NCI-H1930 (cell line): ENCODE measurements around the gene NCKAP5.

Source experiments
- DNase-seq, 2 experiments: peaks; one replicate each; lab custom pipeline; 2025; lab: John Stamatoyannopoulos, UW

NCKAP5 gene

GRCh38 chr2:132757002-132757589 lies 811.2 kb downstream of the NCKAP5 start:
- DNase-seq = no peak

DNA sequence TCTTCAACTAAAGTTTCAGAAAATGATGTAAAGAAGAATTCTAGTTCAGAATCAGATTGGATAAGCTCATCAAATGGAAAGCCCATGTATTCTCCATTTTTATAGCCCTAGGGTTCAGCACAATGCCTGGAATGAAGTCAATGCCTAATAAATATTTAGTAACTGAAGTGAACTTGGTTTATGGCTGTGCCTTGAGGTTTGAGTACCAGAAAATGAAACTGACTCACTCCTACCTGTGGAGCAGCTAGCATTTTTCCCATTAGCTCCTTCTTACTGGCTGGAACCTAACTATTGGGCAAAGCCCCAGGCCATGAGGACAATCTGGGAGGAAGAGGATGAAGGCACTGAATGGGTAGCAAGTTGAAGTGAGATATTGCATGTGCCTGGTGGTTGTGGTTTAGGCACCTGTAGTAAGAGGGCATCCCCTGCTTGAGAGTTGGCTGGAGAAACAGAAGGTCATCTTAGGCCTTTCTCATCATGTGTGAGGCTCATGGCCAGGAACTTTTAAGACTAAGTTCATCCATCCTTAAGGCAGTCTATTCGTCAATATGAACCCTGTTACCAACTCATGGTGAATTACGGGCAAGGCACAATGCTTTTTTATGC lies 813.3 kb downstream of the NCKAP5 start:
- DNase-seq = no peak

DNA sequence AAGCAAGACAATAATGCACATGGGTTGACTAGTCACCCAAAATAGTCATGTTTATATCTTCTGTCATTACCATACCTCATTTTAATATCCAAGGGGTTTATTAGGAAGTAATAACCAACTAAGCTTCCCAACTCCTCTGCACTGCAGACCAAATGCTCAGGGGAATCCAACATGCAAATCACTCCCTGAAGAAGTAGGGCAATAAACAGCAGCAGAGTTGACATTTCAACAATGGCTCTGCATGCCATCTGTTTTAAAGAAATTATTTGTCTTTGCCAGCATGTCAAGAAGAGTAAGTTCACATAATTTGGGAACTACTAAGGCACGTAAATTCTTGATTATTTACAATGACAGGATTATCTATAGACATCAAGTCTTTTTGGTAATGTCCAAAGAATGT lies 813.9 kb downstream of the NCKAP5 start:
- no peak for DNase-seq

- DNase-seq = no peak
Measured at GRCh38 chr2:132752421-132753206, 815.6 kb downstream of the NCKAP5 start.

- no peak for DNase-seq
Measured at GRCh38 chr2:132751836-132752235, 816.4 kb downstream of the NCKAP5 start.

DNA sequence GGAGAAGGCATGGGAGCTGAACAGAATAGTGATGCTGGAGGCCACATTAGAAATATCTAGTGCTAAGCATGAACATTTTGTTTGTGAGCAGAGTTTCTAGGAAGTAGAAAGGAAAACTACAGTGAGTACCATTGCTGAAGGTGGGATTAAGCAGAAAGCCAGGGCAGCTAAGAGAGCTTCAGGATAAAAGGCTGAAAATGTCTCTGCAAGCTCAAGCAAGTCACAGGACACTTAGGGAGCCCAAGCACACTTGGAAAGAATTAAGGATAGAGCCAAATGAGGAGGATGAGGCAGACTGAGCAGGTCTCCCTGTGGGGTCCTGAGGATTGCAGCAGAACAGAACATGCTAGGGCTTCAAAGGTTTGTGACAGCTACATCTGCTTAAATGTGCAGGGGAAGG lies 817.7 kb downstream of the NCKAP5 start:
- no peak for DNase-seq

DNA sequence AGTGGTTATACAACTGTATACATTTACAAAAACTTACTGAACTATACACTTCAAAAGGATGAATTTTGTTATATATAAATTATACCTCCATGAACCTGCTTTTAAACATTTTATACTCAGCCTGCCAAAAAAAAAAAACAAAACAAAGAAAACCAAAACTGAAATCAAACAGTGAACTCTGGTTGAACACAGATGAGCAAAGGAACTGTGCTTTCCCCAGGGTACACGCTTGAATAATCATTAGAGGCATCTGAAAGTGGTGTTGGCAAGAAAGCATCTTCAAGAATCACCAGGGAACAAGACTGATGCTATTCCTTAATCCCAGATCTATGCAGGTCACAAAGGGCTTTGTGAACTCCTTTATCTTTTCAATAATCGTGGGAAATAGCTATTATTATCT lies 821.2 kb downstream of the NCKAP5 start:
- no peak for DNase-seq

DNA sequence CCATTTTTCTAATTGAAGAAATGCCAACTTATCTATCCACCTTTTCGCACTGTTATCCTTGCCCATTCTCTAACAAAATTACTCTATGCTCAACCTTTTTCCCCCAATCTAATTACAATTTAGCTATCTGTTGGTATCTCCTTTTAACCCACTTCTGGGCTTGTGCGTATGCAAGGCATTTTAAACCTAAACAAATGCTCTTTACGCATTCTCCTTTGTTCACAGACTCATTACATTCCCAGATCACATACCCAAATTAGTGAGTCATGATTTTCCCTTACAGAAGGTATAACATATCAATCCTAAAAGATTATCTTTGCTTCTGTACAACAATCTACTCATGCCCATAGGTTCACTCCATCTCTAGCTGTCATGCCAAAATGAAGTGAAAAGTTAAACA lies 826.5 kb downstream of the NCKAP5 start:
- DNase-seq = no peak

DNA sequence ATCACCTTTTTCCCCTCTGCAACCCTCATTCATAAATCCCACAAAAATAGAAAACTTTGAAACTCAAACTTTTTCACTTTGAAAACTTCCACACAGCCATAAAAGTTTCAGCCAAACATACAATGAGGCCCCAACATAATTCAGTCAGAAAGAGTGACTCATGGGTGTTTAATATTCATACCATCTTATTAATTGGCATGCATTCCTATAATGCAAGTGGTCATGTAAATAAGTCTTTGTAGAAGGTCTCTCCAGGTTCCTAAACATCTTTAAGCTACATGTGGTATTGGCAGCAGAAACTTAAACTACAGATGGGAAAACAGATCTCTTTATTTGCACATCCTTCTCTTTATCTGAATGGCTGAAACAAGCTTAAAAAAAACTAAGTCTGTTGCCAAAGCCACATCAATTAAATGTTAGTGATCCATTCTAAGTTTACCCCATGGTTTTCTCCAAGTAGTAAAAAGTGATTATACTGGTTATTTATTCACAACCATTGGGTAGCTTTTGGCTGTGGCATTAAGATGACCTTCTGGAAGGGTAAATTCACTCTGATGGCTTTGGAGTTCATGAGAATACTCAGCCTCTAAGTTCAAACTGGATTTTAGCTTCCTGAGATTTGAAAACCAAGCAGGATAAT lies 828.1 kb downstream of the NCKAP5 start:
- DNase-seq = no peak

- DNase-seq = no peak
Measured at GRCh38 chr2:132738223-132738622, 830.0 kb downstream of the NCKAP5 start.

- DNase-seq = no peak
Measured at GRCh38 chr2:132736059-132736458, 832.2 kb downstream of the NCKAP5 start.

GRCh38 chr2:132734961-132735360 lies 833.3 kb downstream of the NCKAP5 start:
- no peak for DNase-seq

- no peak for DNase-seq
Measured at GRCh38 chr2:132733094-132733493, 835.2 kb downstream of the NCKAP5 start.

DNA sequence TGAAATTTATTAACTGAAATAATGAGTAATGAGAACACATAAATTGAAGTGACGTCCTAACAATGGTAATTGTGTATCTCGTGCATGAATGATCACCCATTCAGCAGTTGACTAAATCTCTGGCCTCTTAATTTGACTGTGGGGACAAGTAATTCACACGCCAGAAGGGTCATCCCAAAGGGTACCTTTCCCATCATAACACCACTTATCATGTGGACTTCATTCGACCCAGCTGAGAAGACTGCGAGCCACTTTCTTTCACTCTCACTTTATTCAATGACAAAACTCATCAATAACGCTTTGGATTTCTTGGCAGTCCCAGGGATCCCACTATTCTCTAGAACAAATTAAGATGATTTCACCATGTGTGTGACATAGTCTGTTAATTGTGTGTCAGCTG lies 835.6 kb downstream of the NCKAP5 start:
- no peak for DNase-seq

- no peak for DNase-seq
Measured at GRCh38 chr2:132731441-132731840, 836.8 kb downstream of the NCKAP5 start.

DNA sequence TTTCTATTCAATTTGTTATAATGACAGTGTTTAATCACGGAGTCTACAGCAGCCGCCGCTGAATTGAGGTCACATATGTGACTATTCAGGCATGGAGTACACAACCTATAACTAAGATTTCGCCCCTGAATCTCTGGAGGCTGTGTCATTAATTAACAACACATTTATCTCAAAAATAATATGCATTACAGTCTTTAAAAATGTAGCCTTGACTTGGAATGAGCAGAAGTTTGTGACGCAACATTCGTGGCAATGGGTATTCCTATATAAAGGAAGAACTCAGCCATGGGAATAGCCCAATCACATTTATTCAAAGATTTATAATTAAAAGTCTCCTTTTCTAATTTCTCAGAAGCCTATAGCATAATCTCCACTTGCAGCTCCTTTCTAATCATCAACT lies 837.7 kb downstream of the NCKAP5 start:
- DNase-seq = no peak

GRCh38 chr2:132729522-132729921 lies 838.7 kb downstream of the NCKAP5 start:
- no peak for DNase-seq

DNA sequence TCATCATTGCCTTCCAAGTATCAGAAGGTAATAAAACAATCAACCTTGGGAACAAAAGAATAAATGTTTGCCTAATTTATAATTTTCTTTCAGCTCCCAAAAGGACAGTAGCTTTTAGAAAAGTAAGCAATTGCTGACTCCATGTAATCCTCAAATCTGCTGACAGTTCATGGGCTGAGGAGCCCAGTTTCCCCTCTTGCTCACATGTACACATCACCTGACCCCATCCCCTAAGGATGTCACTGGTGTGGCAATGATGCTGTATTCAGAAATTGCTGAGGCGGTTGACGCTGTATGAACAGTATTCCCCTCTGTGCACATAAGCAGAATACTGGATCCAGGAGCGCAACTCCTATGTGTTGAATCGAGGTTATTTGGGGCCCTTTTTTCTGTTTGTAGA lies 842.1 kb downstream of the NCKAP5 start:
- no peak for DNase-seq

DNA sequence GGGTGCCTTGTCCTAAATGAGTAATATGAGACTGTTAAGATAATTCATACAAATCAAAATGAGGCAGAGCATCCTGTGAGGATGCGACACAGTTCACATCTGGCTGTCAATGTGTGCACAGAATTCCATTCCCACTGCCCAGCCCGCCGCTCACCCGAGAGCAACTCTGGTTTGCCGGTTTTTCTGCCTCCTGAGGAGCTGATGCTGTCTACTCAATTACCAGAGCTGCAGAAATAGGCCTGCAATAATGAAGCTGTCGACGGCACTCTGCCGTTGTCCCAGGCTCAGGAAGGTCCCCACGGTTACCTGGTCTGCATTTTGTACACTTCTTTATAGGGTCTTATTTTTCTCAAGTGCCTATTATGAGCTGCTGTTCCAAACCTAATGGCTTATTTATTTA lies 842.5 kb downstream of the NCKAP5 start:
- DNase-seq = no peak

GRCh38 chr2:132725148-132725547 lies 843.1 kb downstream of the NCKAP5 start:
- no peak for DNase-seq

- no peak for DNase-seq
Measured at GRCh38 chr2:132721938-132722337, 846.3 kb downstream of the NCKAP5 start.

DNA sequence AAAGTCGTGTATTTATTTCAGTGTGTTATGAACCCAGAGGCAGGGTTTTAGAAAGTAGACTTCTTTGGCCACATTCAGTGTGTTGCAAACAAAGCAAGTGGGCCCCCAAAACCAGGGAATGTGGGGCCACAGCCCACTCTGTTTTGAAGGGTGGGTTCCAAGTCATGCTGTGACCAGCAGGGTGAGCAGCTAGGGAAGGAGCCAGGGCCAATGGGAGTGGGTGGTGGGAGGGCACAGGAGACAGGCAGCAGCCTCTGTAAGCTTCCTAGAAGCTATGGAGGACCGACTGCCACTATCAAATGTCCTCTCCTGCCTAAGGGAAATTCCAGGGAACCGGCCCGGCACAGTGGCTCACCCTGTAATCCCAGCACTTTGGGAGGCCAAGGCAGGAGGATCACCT lies 847.9 kb downstream of the NCKAP5 start:
- DNase-seq = no peak

DNA sequence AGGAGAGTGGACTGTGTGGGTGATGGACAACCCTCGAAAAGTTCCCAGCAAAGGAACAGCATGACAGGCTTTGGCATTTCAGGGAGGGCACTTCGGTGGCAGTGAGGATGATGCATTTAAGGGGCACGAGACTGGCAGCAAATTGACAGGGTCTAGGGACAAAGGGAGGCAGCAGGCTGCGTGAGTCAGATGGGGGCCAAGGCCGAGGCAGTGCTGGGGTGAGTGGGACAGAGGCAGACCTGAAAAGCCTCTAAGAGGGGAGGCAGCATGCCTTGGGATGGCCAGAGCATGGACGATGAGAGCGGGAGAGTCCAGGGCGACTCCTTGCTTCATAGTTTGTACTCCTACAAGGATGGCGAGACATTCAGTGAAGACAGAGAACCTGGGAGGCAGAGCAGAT lies 848.8 kb downstream of the NCKAP5 start:
- no peak for DNase-seq
